Measurements from ENCODE around the gene ATP6V1B1. TPM values are rescaled to one million over a fixed set of nuclear protein-coding genes. Genes with fewer than 3 reads are reported as not detected.

The ATP6V1B1 gene
- total and polyA plus RNA-seq, 10 of the 15 experiments (the other 5 are each of a cell fraction or from before 2014, with no cell fraction given): not detected

DNA sequence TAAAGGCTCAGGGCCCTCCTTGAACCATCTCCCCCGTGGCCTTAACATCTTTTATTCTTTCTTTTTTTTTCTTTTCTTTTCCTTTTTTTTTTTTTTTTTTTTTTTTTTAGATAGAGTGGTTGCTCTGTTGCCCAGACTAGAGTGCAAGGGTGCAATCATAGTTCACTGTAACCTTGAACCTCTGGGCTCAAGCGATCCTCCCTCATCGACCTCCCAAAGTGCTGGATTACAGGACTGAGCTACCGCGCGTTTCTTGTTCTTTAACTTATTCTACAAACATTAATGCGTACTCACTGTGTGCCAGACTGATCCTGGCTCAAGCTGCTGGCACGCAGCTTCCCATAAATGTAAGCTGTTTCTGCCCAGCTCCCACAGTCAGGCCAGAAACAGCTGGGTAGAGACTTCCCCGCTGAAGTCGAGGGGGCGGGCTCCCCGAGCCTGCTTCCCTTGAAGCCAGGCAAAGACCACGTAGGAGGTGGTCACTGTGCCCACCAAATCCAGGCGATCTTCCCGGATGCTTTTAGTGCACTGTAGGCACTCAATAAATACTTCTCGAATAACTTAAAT is 29.2 kb upstream of the ATP6V1B1 start (continued):
- TF ChIP-seq ZNF207 (IDR thresholded peaks at IDR 0.05; ENCODE audit: borderline replicate concordance): no peak
- TF ChIP-seq NFXL1 (IDR thresholded peaks at IDR 0.05; ENCODE audit: borderline replicate concordance): no peak

DNA sequence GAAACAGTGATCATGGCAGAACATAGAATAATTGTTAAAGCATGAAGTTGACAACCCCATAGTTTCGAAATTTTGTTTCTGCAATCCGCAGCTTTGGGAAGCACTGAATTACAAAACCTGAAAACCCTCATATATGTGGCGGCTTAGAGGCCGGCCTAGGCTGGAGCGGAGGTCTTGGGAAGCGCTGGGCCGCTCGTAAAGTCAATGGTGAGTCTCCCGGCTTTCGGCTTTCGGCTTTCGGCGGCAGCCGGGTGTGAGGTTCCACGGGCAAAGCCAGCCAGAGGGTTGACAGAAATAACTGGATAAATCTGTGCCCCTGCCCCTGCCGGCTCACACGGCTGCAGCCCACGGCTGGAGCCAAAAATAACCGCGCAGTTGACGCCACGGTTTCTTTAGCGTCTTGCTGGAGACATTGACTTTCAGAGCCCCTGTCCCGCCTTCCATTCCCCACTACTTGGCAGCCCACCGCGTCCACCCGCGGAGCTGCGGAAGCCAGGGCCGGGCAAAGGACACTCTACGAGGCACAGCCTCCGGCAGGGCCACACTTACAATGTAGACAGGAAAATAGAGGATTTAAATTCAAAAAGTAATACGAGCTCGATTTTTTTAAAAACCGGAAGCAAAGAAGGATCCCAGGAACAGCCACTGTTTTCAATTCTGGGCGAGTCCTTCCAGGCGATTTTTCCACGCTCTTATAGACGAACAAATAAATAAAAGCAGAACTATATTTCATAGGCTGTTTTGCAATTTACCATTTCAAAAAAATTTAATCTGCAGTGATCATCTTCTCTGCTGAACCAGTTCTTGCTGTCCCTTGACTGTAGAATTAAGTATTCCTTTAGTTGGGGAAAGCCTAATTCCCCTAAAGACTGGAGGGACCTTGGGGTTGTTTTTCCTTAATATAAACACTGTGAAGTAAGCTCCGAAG is 28.3 kb upstream of the ATP6V1B1 start:
- in situ Hi-C loops (cut with MboI) (no loop called here), intact Hi-C loops (cut with micrococcal nuclease; ENCODE audit: unreplicated experiment) (no loop called here)
- no TSS peak for BruUV-seq (replicated peaks)
- H2AFZ ChIP-seq (ENCODE audit: control insufficient read depth, low read depth, low read length): no peak overlapping the region
- H4K20me1 ChIP-seq (ENCODE audit: control insufficient read depth, insufficient read depth): no peaks in the 10 kb centered on the region
- POLR2A ChIA-PET: no interaction called here
- peaks cover 13 to 42% of the 10 kb centered on the region in 2 experiments for H3K27me3 ChIP-seq (replicated peaks in 1 of 2; ENCODE audit: control insufficient read depth in 2 of 2, insufficient read depth in 2 of 2, low read length in 1 of 2)
- DNase-seq (ENCODE audit: low read depth, low spot score) (no peak), ATAC-seq (no peak), FAIRE-seq (no peak)
- peak; percentile 97 for TF ChIP-seq SUZ12 (IDR thresholded peaks at IDR 0.05; ENCODE audit: unreplicated experiment)
- TF ChIP-seq TCF7 (IDR thresholded peaks at IDR 0.05; ENCODE audit: borderline replicate concordance): no peak
- CTCF ChIA-PET: interaction anchor here (0.7 to 1.2 kb wide), 2 partner anchors 10 to 13 kb away, joined by 3 read pairs; no protein-coding TSS in a partner anchor
- 15% methylated on average over 39 of the region's 40 CpGs for WGBS (ENCODE audit: insufficient coverage, insufficient replicate concordance, low lambda C conversion rate, missing lambda C conversion rate)
- no peak overlapping the region for H3K4me3 ChIP-seq
- SMC1A ChIA-PET (ENCODE audit: uncharacterized antibody, unreplicated experiment): no interaction called here
- no peak overlapping the region for H3K9ac ChIP-seq (ENCODE audit: control insufficient read depth, insufficient read depth, low read length)
- no peaks in the 10 kb centered on the region for H3K4me1 ChIP-seq (ENCODE audit: control insufficient read depth, insufficient read depth, low read length)
- H3K27ac ChIP-seq (ENCODE audit: control insufficient read depth, insufficient read depth): no peak overlapping the region
- 0 out of 2 replicates have a peak overlapping the region, but pooled peaks have one; percentile 25 for H3K4me2 ChIP-seq (ENCODE audit: control insufficient read depth, insufficient read depth)
- RAD21 ChIA-PET (ENCODE audit: unreplicated experiment): no interaction called here
- no peaks in the 10 kb centered on the region for H3K36me3 ChIP-seq (ENCODE audit: control insufficient read depth in 2 of 2, insufficient read depth in 2 of 2, low read length in 1 of 2)
- H3K9me3 ChIP-seq (replicated peaks; ENCODE audit: control insufficient read depth, insufficient read depth, low read length): no peaks in the 10 kb centered on the region
- no peaks in the 10 kb centered on the region for H3K79me2 ChIP-seq (ENCODE audit: control insufficient read depth, insufficient read depth, low read length)

Measured in GM12878 (cell line).